A549 (cell line): ENCODE results near the gene MORF4L2. TPM values are rescaled to one million over a fixed set of nuclear protein-coding genes. Genes with fewer than 3 reads are reported as not detected.

Experiments
- ATAC-seq, 2 experiments: fragments of 200-7000 bp in 1 of 2; fragments of >200 bp in 1 of 2; cut with Nextera tagmentation in 1 of 2; cut with Tn5 transposase in 1 of 2; 3 replicates each; pipeline versions ENCODE4 v1.8.0 to v1.9.1; 2018 to 2020; ENCODE audit warnings: mild to moderate bottlenecking in 1 of 2, moderate library complexity in 1 of 2
- CTCF ChIA-PET: fragments of 300-600 bp; sonication (Branson Sonifier 250); formaldehyde crosslinking; extraction: SDS; loops from one replicate; lab custom pipeline; 2021; ENCODE audit warnings: antibody characterized with exemption, inconsistent platforms; lab: Yijun Ruan, JAX
- POLR2A ChIA-PET: fragments of 350-600 bp; formaldehyde crosslinking; extraction: SDS; loops from one replicate; lab custom pipeline; 2021; ENCODE audit warnings: antibody characterized with exemption, inconsistent platforms; lab: Yijun Ruan, JAX
- DNase-seq, 2 experiments: peaks; one replicate each; pipeline versions ENCODE4 v3.0.0 to v3.0.0-alpha.2; 2011 to 2016; ENCODE audit warnings: low read depth in 1 of 2, low spot score in 1 of 2
- FAIRE-seq: peaks from 2 replicates; lab custom pipeline; 2011; peaks lifted over from hg19 to GRCh38; lab: Jason Lieb, UNC
- H3K27ac ChIP-seq, 2 experiments: fragments of >200 bp; sonication (Bioruptor Twin); formaldehyde crosslinking; 3 replicates each; pipeline ENCODE4 v1.5.1; 2016 to 2017
- H3K4me1 ChIP-seq: fragments of >200 bp; sonication (Bioruptor Twin); formaldehyde crosslinking; 3 replicates; pipeline ENCODE4 v1.6.1; 2016
- H3K4me2 ChIP-seq: fragments of >200 bp; sonication (Bioruptor Twin); formaldehyde crosslinking; 3 replicates; pipeline ENCODE4 v1.6.1; 2016
- H3K4me3 ChIP-seq: fragments of >200 bp; sonication (Bioruptor Twin); formaldehyde crosslinking; 3 replicates; pipeline ENCODE4 v1.5.1; 2016
- H3K9me3 ChIP-seq: fragments of >200 bp; sonication (Bioruptor Twin); formaldehyde crosslinking; 3 replicates; pipeline ENCODE4 v1.6.1; 2016
- CBX2 ChIP-seq: fragments of 200-600 bp; sonication (generic); IDR thresholded peaks from 2 replicates; pipeline ENCODE4 v1.6.1; 2016; ENCODE audit warnings: low read depth, mild to moderate bottlenecking, borderline replicate concordance
- CBX8 ChIP-seq: fragments of 200-600 bp; sonication (generic); IDR thresholded peaks from 2 replicates; pipeline ENCODE4 v1.6.1; 2016
- CEBPB ChIP-seq, 2 experiments: fragments of >200 bp in 1 of 2; sonication (Bioruptor Twin) in 1 of 2; formaldehyde crosslinking in 1 of 2; IDR thresholded peaks; 2 replicates each; pipeline ENCODE4 v1.6.1; 2012 to 2016
- CHD4 ChIP-seq: fragments of 200-600 bp; sonication (generic); IDR thresholded peaks from 2 replicates; pipeline ENCODE4 v1.6.1; 2016; ENCODE audit warnings: antibody characterized with exemption, mild to moderate bottlenecking, borderline replicate concordance
- CTCF ChIP-seq: fragments of >200 bp; sonication (Bioruptor Twin); formaldehyde crosslinking; IDR thresholded peaks from 3 replicates; pipeline ENCODE4 v1.5.1; 2016
- EHMT2 ChIP-seq: fragments of 200-600 bp; sonication (generic); IDR thresholded peaks from 2 replicates; pipeline ENCODE4 v1.6.1; 2016; ENCODE audit warnings: antibody characterized with exemption, low read depth, mild to moderate bottlenecking, moderate library complexity
- ESRRA ChIP-seq: fragments of 150-350 bp; IDR thresholded peaks from 2 replicates; pipeline ENCODE4 v1.6.1; 2014; ENCODE audit warnings: mild to moderate bottlenecking, low read length, borderline replicate concordance
- FOSB ChIP-seq: fragments of 250-450 bp; sonication (Bioruptor Pico); IDR thresholded peaks from 2 replicates; pipeline ENCODE4 v1.5.0; 2020; ENCODE audit warnings: mild to moderate bottlenecking, moderate library complexity
- FOSL2 ChIP-seq, 2 experiments: fragments of 450-650 bp in 1 of 2; fragments of >200 bp in 1 of 2; sonication (Bioruptor Twin) in 1 of 2; formaldehyde crosslinking; IDR thresholded peaks; 2 replicates each; pipeline versions ENCODE4 v1.5.0 to v1.6.1; 2016 to 2020; ENCODE audit warnings: mild to moderate bottlenecking in 1 of 2, moderate library complexity in 1 of 2
- GATA3 ChIP-seq: IDR thresholded peaks from 2 replicates; pipeline ENCODE4 v1.6.1; 2012; ENCODE audit warnings: borderline replicate concordance
- HOXB5 ChIP-seq: fragments of 250-450 bp; sonication (Bioruptor Pico); IDR thresholded peaks from 2 replicates; pipeline ENCODE4 v1.5.0; 2020; ENCODE audit warnings: mild to moderate bottlenecking, moderate library complexity
- JUN ChIP-seq, 2 experiments: fragments of >200 bp; sonication (Bioruptor Twin); formaldehyde crosslinking; IDR thresholded peaks; 2 replicates in 1 of 2; 3 replicates in 1 of 2; pipeline ENCODE4 v1.6.1; 2016 to 2017
- KDM1A ChIP-seq: fragments of 200-600 bp; sonication (generic); IDR thresholded peaks from 2 replicates; pipeline ENCODE4 v1.6.1; 2016; ENCODE audit warnings: low read depth, mild to moderate bottlenecking
- MAFK ChIP-seq: fragments of 450-650 bp; IDR thresholded peaks from 2 replicates; pipeline ENCODE4 v1.6.1; 2014; ENCODE audit not compliant: partially characterized antibody
- MAZ ChIP-seq: fragments of 150-350 bp; IDR thresholded peaks from 2 replicates; pipeline ENCODE4 v1.6.1; 2014; ENCODE audit warnings: antibody characterized with exemption, low read depth, low read length, borderline replicate concordance
- MYC ChIP-seq: IDR thresholded peaks from 2 replicates; pipeline ENCODE4 v1.6.1; 2012; ENCODE audit warnings: mild to moderate bottlenecking, inconsistent platforms, low read length, improper control_type of control experiment, borderline replicate concordance
- NFE2L2 ChIP-seq: fragments of 150-350 bp; conservative IDR thresholded peaks from 2 replicates; pipeline ENCODE4 v1.6.1; 2014; ENCODE audit warnings: low read length
- NPAS2 ChIP-seq: fragments of 250-450 bp; sonication (Bioruptor Pico); IDR thresholded peaks from 2 replicates; pipeline ENCODE4 v1.8.0; 2022; ENCODE audit warnings: mild to moderate bottlenecking, moderate library complexity, borderline replicate concordance
- NR3C1 ChIP-seq: fragments of >200 bp; sonication (Bioruptor Twin); formaldehyde crosslinking; IDR thresholded peaks from 3 replicates; pipeline ENCODE4 v1.6.1; 2017
- PHF8 ChIP-seq: fragments of 200-600 bp; sonication (generic); IDR thresholded peaks from 2 replicates; pipeline ENCODE4 v1.6.1; 2016; ENCODE audit warnings: low read depth, mild to moderate bottlenecking, antibody characterized with exemption, moderate library complexity, borderline replicate concordance
- POLR2A ChIP-seq: IDR thresholded peaks from 2 replicates; pipeline ENCODE4 v1.6.1; 2012; ENCODE audit warnings: mild to moderate bottlenecking, low read length
- RARB ChIP-seq: fragments of 250-450 bp; sonication (Bioruptor Pico); IDR thresholded peaks from 2 replicates; pipeline ENCODE4 v1.8.0; 2021; ENCODE audit warnings: mild to moderate bottlenecking, moderate library complexity
- RCOR1 ChIP-seq: fragments of 150-350 bp; IDR thresholded peaks from 2 replicates; pipeline ENCODE4 v1.6.1; 2014; ENCODE audit warnings: antibody characterized with exemption, low read length, low read depth
- RNF2 ChIP-seq: fragments of 200-600 bp; sonication (generic); IDR thresholded peaks from 2 replicates; pipeline ENCODE4 v1.6.1; 2016; ENCODE audit warnings: low read depth, mild to moderate bottlenecking, antibody characterized with exemption, moderate library complexity, borderline replicate concordance
- SMC3 ChIP-seq: fragments of >200 bp; sonication (Bioruptor Twin); formaldehyde crosslinking; IDR thresholded peaks from 3 replicates; pipeline ENCODE4 v1.6.1; 2018; ENCODE audit warnings: inconsistent platforms
- SREBF2 ChIP-seq: fragments of 450-650 bp; IDR thresholded peaks from 2 replicates; pipeline ENCODE4 v1.6.1; 2014; ENCODE audit warnings: mild to moderate bottlenecking, moderate library complexity
- TP53 ChIP-seq: fragments of 250-450 bp; sonication (Bioruptor Pico); IDR thresholded peaks from 2 replicates; pipeline ENCODE4 v1.5.0; 2021; ENCODE audit warnings: mild to moderate bottlenecking, moderate library complexity
- ZFP36 ChIP-seq: fragments of 450-650 bp; IDR thresholded peaks from 2 replicates; pipeline ENCODE4 v1.6.1; 2014; ENCODE audit warnings: borderline replicate concordance; ENCODE audit not compliant: partially characterized antibody
- ZSCAN20 ChIP-seq: fragments of 250-450 bp; sonication (Bioruptor Pico); IDR thresholded peaks from 2 replicates; pipeline ENCODE4 v1.8.0; 2022; ENCODE audit warnings: mild to moderate bottlenecking, moderate library complexity
- WGBS: methylation state at CpG from one replicate; pipeline ENCODE4 v1.1.6; 2017; ENCODE audit errors: missing lambda C conversion rate; 5-methylcytosine and 5-hydroxymethylcytosine counted together
- polyA plus RNA-seq, 4 experiments: library from polyadenylated mRNA; depleted of rRNA in 3 of 4; stranded (reverse); fragments of >200 nt; fragmentation: RNase III in 1 of 4; extraction: RNeasy Plus Mini Kit Qiagen cat#74134 plus additional on column Dnase treatment in 1 of 4; gene quantifications; 2 replicates in 3 of 4; 3 replicates in 1 of 4; pipeline ENCODE4 v1.2.3, GENCODE V29; 2011 to 2017
- TF ChIP-seq, protein P1 (sequence below): IDR thresholded peaks from 2 replicates; pipeline ENCODE4 v1.6.1; 2012

MORF4L2 gene
- polyA plus RNA-seq, 2 of the 4 experiments (the other 2 are of a cell fraction), result 521 to 572 TPM

GRCh38 chrX:103733017-103733416 lies 46.5 kb upstream of the MORF4L2 start:
- 83% methylated on average over 1 of the region's 1 CpG for WGBS
- ChIA-PET CTCF (no interaction called here), POLR2A (no interaction called here)
- Histone ChIP-seq H3K4me1 (no peaks in the 10 kb centered on the region), H3K4me2 (no peak overlapping the region), H3K27ac (no peak overlapping the region), H3K9me3 (no peaks in the 10 kb centered on the region), H3K4me3 (no peak overlapping the region)
- no peak for FAIRE-seq
- no peak for DNase-seq
- TF ChIP-seq RARB, result no peak
- no peak for TF ChIP-seq ZFP36
- TF ChIP-seq RCOR1, result no peak
- no peak for TF ChIP-seq ESRRA
- TF ChIP-seq RNF2, result no peak
- TF ChIP-seq JUN (IDR thresholded peaks at IDR 0.05), result no peak
- TF ChIP-seq, protein P1, sequence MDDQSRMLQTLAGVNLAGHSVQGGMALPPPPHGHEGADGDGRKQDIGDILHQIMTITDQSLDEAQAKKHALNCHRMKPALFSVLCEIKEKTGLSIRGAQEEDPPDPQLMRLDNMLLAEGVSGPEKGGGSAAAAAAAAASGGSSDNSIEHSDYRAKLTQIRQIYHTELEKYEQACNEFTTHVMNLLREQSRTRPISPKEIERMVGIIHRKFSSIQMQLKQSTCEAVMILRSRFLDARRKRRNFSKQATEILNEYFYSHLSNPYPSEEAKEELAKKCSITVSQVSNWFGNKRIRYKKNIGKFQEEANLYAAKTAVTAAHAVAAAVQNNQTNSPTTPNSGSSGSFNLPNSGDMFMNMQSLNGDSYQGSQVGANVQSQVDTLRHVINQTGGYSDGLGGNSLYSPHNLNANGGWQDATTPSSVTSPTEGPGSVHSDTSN, result no peak
- no peak for TF ChIP-seq KDM1A
- TF ChIP-seq TP53, result no peak
- no peak for TF ChIP-seq CHD4
- TF ChIP-seq SMC3, result no peak
- TF ChIP-seq MAZ, result no peak
- TF ChIP-seq MYC, result no peak
- no peak for TF ChIP-seq PHF8
- no peak for TF ChIP-seq NFE2L2
- TF ChIP-seq HOXB5 (CRISPR knock-in tag), result no peak
- no peak for TF ChIP-seq FOSL2 (IDR thresholded peaks at IDR 0.05)
- no peak for TF ChIP-seq FOSL2 (CRISPR knock-in tag; IDR thresholded peaks at IDR 0.05)
- no peak for TF ChIP-seq ZSCAN20 (CRISPR knock-in tag)
- no peak for TF ChIP-seq GATA3
- TF ChIP-seq CEBPB (IDR thresholded peaks at IDR 0.05), result no peak
- no peak for ATAC-seq

- 57% methylated on average over 8 of the region's 8 CpGs for WGBS
- no peak overlapping the region for H3K4me3 ChIP-seq
- H3K9me3 ChIP-seq, result no peaks in the 10 kb centered on the region
- no peak overlapping the region for H3K27ac ChIP-seq
- POLR2A ChIA-PET, result no interaction called here
- H3K4me1 ChIP-seq, result no peaks in the 10 kb centered on the region
- no peak for DNase-seq
- CTCF ChIA-PET, result interaction anchor here (0.6 to 1.0 kb wide), 2 partner anchors 9 to 19 kb away, joined by 3 to 4 read pairs; no protein-coding TSS in a partner anchor
- ATAC-seq, result no peak
- no peak overlapping the region for H3K4me2 ChIP-seq
- TF ChIP-seq MAFK, result peak; percentile 40
- no peak for TF ChIP-seq CBX2
- no peak for TF ChIP-seq NR3C1
- no peak for TF ChIP-seq FOSB (CRISPR knock-in tag)
- TF ChIP-seq, all 56 proteins: peak for 1
- FAIRE-seq, result no peak
These were observed 44.4 kb upstream of the MORF4L2 start for GRCh38 chrX:103730796-103731493.

DNA sequence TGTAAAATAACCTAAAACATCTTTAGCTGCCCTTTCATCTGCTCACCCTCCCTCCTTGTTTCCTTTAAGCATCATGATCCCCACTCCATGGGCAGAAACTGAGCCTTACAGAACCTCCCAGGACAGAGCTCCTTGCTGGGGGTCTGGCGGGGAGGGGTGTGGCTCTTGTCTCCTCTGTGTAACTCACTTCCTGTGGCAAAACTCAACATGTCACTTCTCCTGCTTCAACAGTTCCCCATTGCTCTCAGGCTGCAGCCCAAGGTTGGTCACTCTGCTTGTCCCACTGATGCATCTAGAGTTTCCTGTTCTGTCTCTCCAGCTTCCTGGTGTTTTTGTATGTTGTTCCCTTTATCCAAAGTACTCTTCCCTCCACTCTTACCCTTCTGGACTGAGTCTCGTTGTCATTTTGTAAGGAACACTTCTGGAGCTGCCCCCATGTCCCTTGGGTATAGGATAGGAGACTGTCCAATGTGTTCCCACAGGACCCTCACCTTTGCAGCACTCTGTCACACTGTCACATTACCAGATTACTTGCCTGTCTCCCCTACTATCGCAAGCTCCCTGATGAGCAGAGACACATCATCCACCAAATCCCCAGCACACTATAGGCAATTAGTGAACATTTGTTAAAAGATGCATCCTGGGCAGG lies 43.8 kb upstream of the MORF4L2 start:
- 50% methylated on average over 3 of the region's 3 CpGs for WGBS
- ChIA-PET POLR2A (no interaction called here), CTCF (interaction anchor here (0.6 to 1.0 kb wide), 2 partner anchors 10 to 18 kb away, joined by 3 to 4 read pairs; no protein-coding TSS in a partner anchor)
- no peak for FAIRE-seq
- Histone ChIP-seq H3K4me1 (no peaks in the 10 kb centered on the region), H3K4me3 (no peak overlapping the region), H3K9me3 (no peaks in the 10 kb centered on the region), H3K27ac (no peak overlapping the region), H3K4me2 (no peak overlapping the region)
- no peak for DNase-seq
- no peak for ATAC-seq
- TF ChIP-seq CBX8 (no peak), NPAS2 (no peak), RARB (no peak), SREBF2 (no peak), CTCF (no peak), MAZ (no peak), POLR2A (no peak), ZSCAN20 (CRISPR knock-in tag) (no peak), GATA3 (no peak), EHMT2 (no peak), JUN (IDR thresholded peaks at IDR 0.05) (no peak)
